Measurements from ENCODE around the gene BCL11A.

BCL11A gene

GRCh38 chr2:60557486-60557864, 4.0 kb upstream of the BCL11A start:
- DNase-seq, result no peak

GRCh38 chr2:60556576-60557485, 3.4 kb upstream of the BCL11A start:
- no peak for DNase-seq

- no peak for DNase-seq
Observed at GRCh38 chr2:60556175-60556574, 2.7 kb upstream of the BCL11A start.

- no peak for DNase-seq
Observed at GRCh38 chr2:60555783-60556139, 2.3 kb upstream of the BCL11A start.

GRCh38 chr2:60555066-60555782, 1.8 kb upstream of the BCL11A start:
- peak; percentile 39 for DNase-seq

GRCh38 chr2:60554646-60555065, 1.2 kb upstream of the BCL11A start:
- DNase-seq, result no peak

- DNase-seq, result peak; percentile 38
Observed at GRCh38 chr2:60554074-60554645, 706 bp upstream of the BCL11A start.

GRCh38 chr2:60552851-60553494, 481 bp downstream of the BCL11A start:
- no peak for DNase-seq

GRCh38 chr2:60552078-60552850, 1.2 kb downstream of the BCL11A start:
- no peak for DNase-seq

- no peak for DNase-seq
Observed at GRCh38 chr2:60551240-60552077, 2.0 kb downstream of the BCL11A start.

GRCh38 chr2:60550984-60551239, 2.5 kb downstream of the BCL11A start:
- DNase-seq, result no peak

GRCh38 chr2:60550178-60550983, 3.1 kb downstream of the BCL11A start:
- DNase-seq, result peak; percentile 35

GRCh38 chr2:60549928-60550177, 3.6 kb downstream of the BCL11A start:
- DNase-seq, result no peak

GRCh38 chr2:60549238-60549927, 4.1 kb downstream of the BCL11A start:
- no peak for DNase-seq

- no peak for DNase-seq
Observed at GRCh38 chr2:60548845-60549237, 4.6 kb downstream of the BCL11A start.

- no peak for DNase-seq
Observed at GRCh38 chr2:60548311-60548710, 5.1 kb downstream of the BCL11A start.

GRCh38 chr2:60547841-60548240, 5.6 kb downstream of the BCL11A start:
- DNase-seq, result no peak

GRCh38 chr2:60546756-60547420, 6.6 kb downstream of the BCL11A start:
- no peak for DNase-seq

- DNase-seq, result no peak
Observed at GRCh38 chr2:60544954-60545560, 8.4 kb downstream of the BCL11A start.

- DNase-seq, result no peak
Observed at GRCh38 chr2:60544062-60544461, 9.4 kb downstream of the BCL11A start.

All from activated CD4-positive, CD25-positive, alpha-beta regulatory T cell treated with anti-CD3 and anti-CD28 coated beads, Interleukin-2, amount 50 U/mL, for 72 hours (primary cell).